HG02610 (cell line): ENCODE results near the gene IRF9.

Experiments used
- ATAC-seq: cut with Tn5 transposase; IDR thresholded peaks from one replicate; pipeline ENCODE4 v1.9.1; 2021; ENCODE audit warnings: mild to moderate bottlenecking, moderate library complexity; ENCODE audit not compliant: unreplicated experiment

Gene IRF9

DNA sequence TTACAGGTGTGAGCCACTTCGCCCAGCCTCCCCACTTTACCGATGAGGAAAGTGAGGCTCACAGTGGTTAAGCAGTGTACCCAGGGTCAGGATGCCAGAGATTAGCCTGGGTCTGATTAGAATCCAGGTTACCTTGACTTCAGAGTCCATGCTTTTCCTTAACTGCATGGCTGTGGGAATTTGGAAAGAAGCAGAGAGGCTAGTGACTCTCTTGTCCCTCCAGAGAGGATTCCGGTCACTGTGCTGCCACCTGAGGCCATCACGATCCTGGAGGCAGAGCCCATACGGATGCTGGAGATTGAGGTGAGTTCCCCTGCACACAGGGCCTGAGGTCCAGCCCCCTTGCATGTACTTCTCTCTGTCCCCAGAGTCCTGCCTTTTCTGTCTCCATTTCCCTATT lies 15.5 kb downstream of the IRF9 start:
- ATAC-seq, result no peak

DNA sequence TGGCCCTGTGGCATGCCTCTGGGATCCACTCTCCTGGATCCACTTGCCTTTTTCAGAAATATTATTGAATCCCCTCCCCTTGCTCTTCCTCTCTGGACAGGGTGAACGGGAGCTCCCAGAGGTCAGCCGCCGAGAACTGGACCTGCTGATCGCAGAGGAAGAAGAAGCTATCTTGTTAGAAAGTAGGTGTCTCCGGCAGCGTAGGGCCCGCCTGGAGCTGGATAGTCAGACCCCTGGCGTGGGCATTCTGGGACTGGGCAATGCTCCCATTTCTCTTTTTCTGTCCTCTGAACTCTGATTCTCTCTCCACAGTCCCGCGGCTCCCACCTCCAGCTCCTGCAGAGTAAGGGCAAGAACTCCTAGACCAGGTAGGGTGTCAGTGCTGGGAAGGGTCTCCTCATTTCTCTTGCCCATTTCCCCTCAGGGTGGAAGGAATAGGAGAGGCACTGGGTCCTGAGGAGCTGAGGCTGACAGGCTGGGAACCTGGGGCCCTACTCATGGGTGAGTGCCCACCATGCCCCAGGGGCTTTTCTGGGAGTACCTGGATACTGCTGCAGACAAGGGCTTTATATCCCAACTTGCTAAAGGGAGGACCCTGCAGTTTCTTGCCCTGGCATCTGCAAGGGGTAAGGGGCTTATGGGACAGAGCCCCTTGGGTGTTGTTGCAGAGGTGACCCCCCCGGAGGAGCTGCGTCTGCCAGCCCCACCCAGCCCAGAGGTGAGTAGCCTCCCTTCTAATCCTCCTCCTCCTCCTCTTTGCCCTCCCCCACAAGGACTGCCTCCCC lies 16.2 kb downstream of the IRF9 start:
- ATAC-seq, result no peak

GRCh38 chr14:24177891-24178290 lies 16.8 kb downstream of the IRF9 start:
- ATAC-seq, result no peak

DNA sequence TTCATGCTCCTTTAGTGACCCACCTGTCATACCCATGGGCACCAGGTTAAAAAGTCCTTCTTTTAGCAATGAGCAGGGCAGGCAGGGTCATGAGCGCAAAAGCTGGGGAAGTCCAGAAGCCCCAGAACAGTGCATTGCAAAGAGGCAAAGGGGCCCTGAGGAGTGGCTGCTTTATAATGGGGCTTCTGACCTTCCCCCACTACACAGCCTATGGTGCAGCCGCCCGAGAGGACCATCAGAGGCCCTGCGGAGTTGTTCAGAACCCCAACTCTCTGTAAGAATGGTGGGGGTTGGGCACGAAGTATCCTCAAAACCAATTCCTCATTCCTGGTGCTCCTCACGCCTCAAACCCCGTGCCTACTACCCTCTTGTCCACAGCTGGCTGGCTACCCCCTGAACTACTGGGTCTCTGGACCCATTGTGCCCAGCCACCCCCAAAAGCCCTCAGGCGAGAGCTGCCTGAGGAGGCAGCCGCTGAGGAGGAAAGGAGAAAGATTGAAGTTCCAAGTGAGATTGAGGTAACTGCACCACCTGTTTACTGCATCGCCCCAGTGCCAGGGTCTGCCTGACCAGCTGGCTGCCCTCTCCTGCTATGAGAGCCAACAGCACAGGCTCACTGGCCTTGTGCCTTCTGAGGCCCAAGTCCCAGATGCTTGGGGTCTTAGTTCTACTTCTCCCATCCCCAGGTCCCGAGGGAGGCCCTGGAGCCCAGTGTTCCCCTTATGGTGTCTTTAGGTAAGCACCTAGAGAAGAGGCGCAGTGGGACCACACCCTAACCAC lies 17.5 kb downstream of the IRF9 start:
- no peak for ATAC-seq

- ATAC-seq, result no peak
Measured at GRCh38 chr14:24179294-24179960, 18.4 kb downstream of the IRF9 start.

- no peak for ATAC-seq
Measured at GRCh38 chr14:24179961-24180796, 19.1 kb downstream of the IRF9 start.

GRCh38 chr14:24181371-24182077 lies 20.5 kb downstream of the IRF9 start:
- ATAC-seq, result no peak

DNA sequence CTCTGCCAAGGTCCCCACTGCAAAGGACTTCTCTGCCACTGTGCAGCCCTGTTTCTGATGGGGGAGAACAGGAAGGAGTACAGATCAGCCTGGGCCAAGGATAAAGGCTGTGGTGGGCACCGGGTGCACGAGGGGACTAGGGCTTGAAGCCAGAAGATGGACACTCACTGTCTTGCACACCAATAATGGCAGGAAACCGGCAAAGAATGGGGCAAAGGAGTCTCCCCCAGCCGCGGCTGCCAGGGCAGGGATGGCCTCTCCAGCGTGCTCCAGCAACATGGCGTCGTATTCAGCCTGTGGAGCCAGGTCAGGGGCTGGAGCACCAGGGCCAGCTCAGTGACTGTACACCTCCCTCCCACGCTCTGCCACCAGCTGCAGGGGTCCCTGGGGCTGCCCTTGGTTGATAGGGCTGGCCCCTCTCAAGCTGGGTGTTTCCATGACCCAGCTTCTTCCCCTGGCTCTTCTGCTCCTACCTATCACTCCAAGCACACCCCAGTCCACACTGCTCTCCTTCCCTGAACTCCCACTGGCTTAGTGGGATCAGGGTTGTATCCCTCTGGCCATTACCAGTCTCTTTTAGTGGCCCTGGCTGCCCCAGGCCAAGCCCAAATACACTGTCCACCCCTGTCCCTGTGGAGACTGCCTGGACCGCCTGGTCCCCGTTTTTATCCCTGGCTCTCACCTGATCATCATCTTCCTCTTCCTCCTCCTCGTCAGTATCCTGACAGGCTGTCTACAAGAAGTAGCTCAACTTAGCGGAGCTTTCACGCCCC lies 21.2 kb downstream of the IRF9 start:
- no peak for ATAC-seq

GRCh38 chr14:24183014-24183481 lies 22.0 kb downstream of the IRF9 start:
- ATAC-seq, result no peak

DNA sequence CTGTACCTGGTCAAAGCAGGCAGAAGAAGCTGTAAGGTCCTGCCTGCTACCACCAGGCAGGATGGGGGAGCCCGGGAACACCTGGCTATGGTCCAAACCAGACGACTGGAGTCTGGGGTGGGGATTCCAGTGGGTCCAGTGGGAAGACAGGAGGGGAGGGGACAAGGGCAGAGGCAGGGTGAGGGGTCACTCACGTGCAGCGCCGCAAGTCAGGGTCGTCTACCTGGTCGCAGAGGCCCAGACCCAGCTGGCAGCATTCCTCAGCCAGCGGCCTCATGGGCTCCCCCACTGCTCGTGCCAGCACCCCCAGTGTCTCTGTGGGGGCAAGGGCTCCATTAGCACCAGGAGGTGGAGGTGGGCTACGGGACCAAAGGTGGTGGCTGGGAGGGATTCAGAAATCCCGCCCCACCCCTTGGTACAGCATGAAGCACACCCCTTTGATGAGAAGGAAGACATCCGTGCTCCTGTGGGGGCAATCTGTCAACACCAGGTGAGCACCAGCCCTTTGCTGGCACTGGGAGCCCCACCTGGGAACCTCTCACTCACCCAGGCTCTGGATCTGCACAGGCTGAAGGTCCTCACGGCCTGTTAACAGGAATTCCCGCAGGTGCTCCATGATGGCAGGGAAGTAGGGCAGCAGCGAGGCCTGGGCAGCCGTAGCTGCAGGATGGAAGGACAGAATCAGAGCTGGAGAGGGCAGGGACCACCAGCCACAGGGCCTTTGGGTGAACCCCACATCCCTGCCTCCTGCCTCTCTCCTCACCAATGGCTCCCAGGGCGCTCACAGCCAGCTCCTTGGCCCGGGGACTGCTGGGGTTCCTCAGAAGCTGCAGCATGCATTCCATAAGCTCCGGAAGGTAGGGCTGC lies 23.3 kb downstream of the IRF9 start:
- ATAC-seq, result no peak

- no peak for ATAC-seq
Measured at GRCh38 chr14:24185026-24185425, 24.0 kb downstream of the IRF9 start.

DNA sequence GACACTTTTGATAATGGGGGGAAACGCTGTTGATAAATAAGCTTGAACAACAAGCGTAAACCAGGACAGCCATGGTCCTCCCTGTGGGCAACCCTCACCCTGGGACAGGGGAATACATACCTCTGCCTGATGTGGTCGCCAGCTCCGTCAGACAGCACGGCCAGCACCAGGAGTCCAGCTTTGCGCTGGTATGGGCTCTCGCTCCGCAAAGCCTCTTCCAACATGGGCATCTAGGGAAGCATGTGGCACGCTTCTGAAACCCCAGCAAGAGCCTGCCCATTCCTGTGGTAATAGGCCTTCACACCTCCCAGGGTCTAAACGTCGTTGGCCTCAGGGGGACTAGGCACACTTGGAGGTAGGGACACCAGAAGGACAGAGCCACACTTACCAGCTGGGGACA lies 24.7 kb downstream of the IRF9 start:
- ATAC-seq, result no peak

GRCh38 chr14:24186831-24187538 lies 25.9 kb downstream of the IRF9 start:
- no peak for ATAC-seq

DNA sequence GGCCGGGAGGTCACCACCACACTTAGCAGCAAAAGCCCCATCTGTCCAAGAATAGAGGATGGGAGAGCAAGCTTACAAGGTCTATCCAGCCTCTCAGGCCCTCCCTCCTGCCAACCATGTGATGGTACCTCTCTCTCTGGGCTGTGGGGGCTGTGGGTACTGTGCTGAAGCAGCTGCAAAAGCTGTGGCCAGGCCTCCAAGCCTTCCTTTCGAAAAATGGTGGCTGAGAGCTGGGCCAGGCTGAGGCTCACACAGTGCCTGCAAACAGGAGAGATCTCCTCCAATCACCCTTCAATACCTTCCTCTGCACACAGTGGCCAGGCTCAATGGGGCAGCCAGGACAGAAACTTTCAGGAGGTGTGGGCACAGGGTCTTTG lies 26.5 kb downstream of the IRF9 start:
- ATAC-seq, result no peak

DNA sequence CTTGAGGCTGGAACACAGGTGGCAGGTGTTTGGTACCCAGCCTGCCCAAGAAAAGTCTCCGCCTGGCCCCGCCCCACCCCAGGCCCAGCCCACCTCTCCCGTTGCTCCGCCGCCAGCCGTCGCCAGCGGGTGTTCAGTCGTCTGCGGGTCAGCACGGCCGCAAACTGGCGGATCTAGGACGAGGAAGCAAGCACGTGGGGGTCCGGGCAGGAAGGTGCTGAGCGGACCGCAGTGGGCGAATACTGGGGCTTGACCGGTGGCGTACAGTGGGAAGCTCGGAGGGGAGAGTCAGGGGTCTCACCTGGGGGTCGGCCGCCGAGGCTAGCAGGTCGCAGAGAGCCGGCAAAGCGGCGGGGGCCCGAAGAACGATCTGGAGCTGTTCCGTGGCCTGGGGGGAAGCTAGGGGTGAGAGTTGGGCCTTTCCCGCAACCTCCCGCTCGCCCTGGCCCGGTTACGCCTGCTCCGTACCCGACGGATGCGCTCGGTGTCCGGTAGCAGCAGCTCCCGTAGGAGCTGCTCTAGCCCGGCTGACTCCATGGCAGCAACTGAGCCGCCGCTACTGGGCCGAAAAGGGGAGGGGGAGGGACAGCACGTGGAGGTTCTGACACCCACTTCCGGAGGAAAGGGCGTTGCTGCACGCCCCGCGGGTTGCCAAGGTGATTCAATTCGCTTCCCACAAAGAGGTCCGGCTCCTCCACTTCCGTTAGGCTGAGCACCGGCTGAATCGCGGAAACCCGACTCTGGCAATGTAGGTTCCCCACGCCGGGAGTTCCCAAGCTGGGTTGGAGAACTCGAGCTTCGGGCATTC lies 27.4 kb downstream of the IRF9 start, which contains the start of gene IPO4:
TSS of gene IPO4 (minus strand) at position 566 of the 808 bp plus-strand sequence. CDS start at position 537, 29 bp downstream.
- ATAC-seq, result peak; percentile 93

DNA sequence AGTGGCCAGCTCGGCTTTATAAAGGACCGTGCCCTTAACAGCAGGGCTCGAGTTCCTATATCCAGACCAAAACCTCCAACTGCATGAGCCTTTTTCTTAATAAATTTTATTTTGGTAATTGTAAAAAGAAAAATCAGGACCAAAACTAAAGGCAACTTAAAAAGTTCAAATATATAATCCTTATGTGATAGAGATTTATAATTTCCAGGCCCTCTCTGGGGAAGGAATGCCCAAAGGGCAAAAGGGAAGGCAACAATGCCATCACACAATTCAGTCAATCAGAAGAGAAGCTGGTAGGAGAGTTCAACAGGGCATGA lies 28.0 kb downstream of the IRF9 start:
- ATAC-seq, result no peak

GRCh38 chr14:24189460-24189859 lies 28.4 kb downstream of the IRF9 start:
- ATAC-seq, result no peak
